ENCODE results near the gene MEIS2.

- TF ChIP-seq POLR2A (IDR thresholded peaks at IDR 0.05; ENCODE audit: low read depth, low read length) (no peak), POLR2AphosphoS5 (IDR thresholded peaks at IDR 0.05; ENCODE audit: low read depth, low read length) (no peak)
These were observed 158.0 kb downstream of the MEIS2 start for GRCh38 chr15:36942248-36942827.

Data from GM12892 (cell line).